NCI-H128 (cell line): Measurements from ENCODE around the gene RPUSD2.
A peak's percentile ranks its signal among the peaks of the same experiment; 100 is the strongest.

Source experiments
- DNase-seq: peaks from one replicate; lab custom pipeline; 2025; ENCODE audit not compliant: unreplicated experiment; lab: John Stamatoyannopoulos, UW

Gene RPUSD2

GRCh38 chr15:40569129-40569953, at the start of gene RPUSD2:
RPUSD2 (plus strand) TSS chr15:40569299; CDS start chr15:40569338, 39 bp downstream.
- peak; percentile 58 for DNase-seq

GRCh38 chr15:40523611-40524010, 45.5 kb upstream of the RPUSD2 start:
- DNase-seq: no peak

GRCh38 chr15:40525855-40526254, 43.2 kb upstream of the RPUSD2 start:
- DNase-seq: no peak

GRCh38 chr15:40528801-40529200, 40.3 kb upstream of the RPUSD2 start:
- no peak for DNase-seq

GRCh38 chr15:40533763-40534364, 35.2 kb upstream of the RPUSD2 start:
- DNase-seq: no peak

- no peak for DNase-seq
Observed at GRCh38 chr15:40534371-40534770, 34.7 kb upstream of the RPUSD2 start.

GRCh38 chr15:40536501-40536900, 32.6 kb upstream of the RPUSD2 start:
- no peak for DNase-seq

GRCh38 chr15:40538976-40539375, 30.1 kb upstream of the RPUSD2 start:
- DNase-seq: no peak

- DNase-seq: no peak
Observed at GRCh38 chr15:40543082-40543481, 26.0 kb upstream of the RPUSD2 start.

GRCh38 chr15:40543631-40544294, 25.3 kb upstream of the RPUSD2 start:
- DNase-seq: no peak

GRCh38 chr15:40545457-40545856, 23.6 kb upstream of the RPUSD2 start:
- no peak for DNase-seq

- DNase-seq: no peak
Observed at GRCh38 chr15:40548610-40549009, 20.5 kb upstream of the RPUSD2 start.

- DNase-seq: no peak
Observed at GRCh38 chr15:40549894-40550293, 19.2 kb upstream of the RPUSD2 start.

- no peak for DNase-seq
Observed at GRCh38 chr15:40550341-40551037, 18.6 kb upstream of the RPUSD2 start.

GRCh38 chr15:40554161-40554525, 15.0 kb upstream of the RPUSD2 start:
- no peak for DNase-seq

- DNase-seq: no peak
Observed at GRCh38 chr15:40555876-40556275, 13.2 kb upstream of the RPUSD2 start.

GRCh38 chr15:40558952-40559742, 10.0 kb upstream of the RPUSD2 start:
- DNase-seq: no peak

- DNase-seq: no peak
Observed at GRCh38 chr15:40562691-40563090, 6.4 kb upstream of the RPUSD2 start.

GRCh38 chr15:40563426-40563825, 5.7 kb upstream of the RPUSD2 start:
- no peak for DNase-seq

- DNase-seq: peak; percentile 94
Observed at GRCh38 chr15:40564591-40565332, 4.3 kb upstream of the RPUSD2 start, which contains the start of gene CCDC32. CCDC32 (minus strand) TSS chr15:40565042; CDS start chr15:40563015, 2,027 bp downstream.
